NB4 (cell line): ENCODE measurements around the gene ASAP2.

Source experiments
- DNase-seq: peaks from one replicate; pipeline ENCODE4 v3.0.0; 2010; ENCODE audit warnings: low read depth
- H3K4me3 ChIP-seq: one replicate; pipeline ENCODE4 v1.5.1; 2011; ENCODE audit warnings: mild to moderate bottlenecking, low read depth, low read length, moderate library complexity
- MYC ChIP-seq: IDR thresholded peaks from 2 replicates; pipeline ENCODE4 v1.6.1; 2011; ENCODE audit warnings: low read depth, low read length
- POLR2A ChIP-seq: IDR thresholded peaks from 2 replicates; pipeline ENCODE4 v1.6.1; 2011; ENCODE audit warnings: mild to moderate bottlenecking; ENCODE audit not compliant: insufficient read length; ENCODE audit errors: extremely low read depth
- TF ChIP-seq, protein P1 (sequence below): IDR thresholded peaks from 2 replicates; pipeline ENCODE4 v1.6.1; 2011; ENCODE audit warnings: low read depth, low read length
- TF ChIP-seq, protein P2 (sequence below): IDR thresholded peaks from one replicate; pipeline ENCODE4 v1.5.1; 2012; ENCODE audit warnings: low read depth, low read length

ASAP2 gene

DNA sequence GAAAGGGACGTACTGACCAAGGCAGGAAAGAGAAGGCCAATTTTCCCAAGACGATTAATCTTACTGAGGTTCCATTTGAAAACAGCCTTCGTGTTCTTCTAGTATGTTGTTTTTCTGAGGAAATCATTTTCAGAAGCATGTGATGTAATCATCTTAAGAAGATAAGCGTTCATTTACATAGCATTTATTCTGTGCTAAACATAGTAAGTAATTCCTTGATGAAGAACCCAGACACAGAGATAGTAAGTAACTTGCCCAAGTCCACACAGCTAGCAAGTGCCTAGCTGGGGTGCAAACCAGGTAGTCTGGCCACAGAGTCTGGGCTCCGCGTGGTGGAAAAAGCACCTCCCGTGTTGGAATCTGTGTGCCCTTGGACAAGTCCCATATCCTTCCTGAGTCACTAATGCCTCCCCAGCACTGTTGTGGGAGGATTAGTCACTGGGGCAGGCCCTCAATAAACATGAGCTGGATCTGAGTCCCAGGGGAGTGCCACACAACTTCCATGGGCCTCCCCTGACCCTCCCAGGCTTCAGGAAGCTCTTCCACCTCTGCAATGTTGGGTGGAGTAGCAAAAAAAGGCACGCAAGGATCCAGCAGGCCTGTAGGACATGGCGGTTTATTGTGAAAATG, 26.9 kb upstream of the ASAP2 start:
- peak; percentile 72 for DNase-seq
- no peak overlapping the region for H3K4me3 ChIP-seq
- TF ChIP-seq, protein P1, sequence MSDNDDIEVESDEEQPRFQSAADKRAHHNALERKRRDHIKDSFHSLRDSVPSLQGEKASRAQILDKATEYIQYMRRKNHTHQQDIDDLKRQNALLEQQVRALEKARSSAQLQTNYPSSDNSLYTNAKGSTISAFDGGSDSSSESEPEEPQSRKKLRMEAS = no peak
- TF ChIP-seq MYC (no peak), POLR2A (no peak)
- TF ChIP-seq, protein P2, sequence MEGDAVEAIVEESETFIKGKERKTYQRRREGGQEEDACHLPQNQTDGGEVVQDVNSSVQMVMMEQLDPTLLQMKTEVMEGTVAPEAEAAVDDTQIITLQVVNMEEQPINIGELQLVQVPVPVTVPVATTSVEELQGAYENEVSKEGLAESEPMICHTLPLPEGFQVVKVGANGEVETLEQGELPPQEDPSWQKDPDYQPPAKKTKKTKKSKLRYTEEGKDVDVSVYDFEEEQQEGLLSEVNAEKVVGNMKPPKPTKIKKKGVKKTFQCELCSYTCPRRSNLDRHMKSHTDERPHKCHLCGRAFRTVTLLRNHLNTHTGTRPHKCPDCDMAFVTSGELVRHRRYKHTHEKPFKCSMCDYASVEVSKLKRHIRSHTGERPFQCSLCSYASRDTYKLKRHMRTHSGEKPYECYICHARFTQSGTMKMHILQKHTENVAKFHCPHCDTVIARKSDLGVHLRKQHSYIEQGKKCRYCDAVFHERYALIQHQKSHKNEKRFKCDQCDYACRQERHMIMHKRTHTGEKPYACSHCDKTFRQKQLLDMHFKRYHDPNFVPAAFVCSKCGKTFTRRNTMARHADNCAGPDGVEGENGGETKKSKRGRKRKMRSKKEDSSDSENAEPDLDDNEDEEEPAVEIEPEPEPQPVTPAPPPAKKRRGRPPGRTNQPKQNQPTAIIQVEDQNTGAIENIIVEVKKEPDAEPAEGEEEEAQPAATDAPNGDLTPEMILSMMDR = no peak

DNA sequence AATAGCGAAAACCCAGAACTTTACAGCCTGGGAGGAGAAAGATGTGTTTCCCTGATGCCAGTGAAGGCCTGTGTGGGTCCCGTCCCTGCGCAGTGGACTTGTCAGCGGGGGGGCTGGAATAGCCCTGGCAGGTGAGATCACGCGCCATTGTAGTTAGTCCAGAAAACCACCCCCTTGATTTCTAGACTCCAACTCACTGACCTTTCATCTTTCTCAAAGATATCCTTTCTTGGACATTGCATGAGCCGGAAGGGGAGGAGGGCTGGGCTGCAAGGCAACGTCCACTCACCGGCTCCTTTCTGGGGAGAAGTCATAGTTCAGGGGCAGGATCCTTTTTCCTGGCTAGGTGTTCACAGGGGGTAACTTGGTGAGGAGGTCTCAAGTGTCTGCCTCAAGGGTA, 22.3 kb upstream of the ASAP2 start:
- TF ChIP-seq, protein P1 = no peak
- TF ChIP-seq, protein P2 = no peak
- TF ChIP-seq MYC (no peak), POLR2A (no peak)
- no peak overlapping the region for H3K4me3 ChIP-seq
- no peak for DNase-seq

DNA sequence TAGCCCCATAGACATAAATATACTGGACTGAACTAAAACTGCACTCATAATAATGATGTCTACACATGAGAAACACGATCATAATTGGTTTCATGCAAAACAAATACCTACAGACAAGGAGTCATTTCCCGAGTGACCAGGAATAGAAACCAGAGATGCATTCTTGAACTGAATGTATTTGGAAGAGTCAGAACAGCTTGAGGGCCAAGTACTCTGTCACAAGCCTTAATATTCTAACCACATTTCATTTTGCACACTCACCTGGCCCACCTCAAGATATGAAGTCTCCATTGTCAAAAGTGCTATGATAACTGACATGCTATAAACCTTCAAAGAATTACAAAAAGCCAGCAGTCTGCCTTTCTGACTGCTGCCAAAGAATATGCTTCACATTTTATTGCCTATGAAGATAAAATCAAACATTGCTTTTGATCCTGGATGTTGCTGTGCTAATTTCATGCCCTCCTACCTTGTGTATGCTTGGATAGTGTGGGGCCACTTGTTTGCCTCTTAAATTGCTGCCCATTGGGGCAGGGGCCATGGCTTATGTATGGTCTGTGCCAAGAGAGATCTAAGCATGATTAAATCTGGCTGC, 18.9 kb upstream of the ASAP2 start:
- H3K4me3 ChIP-seq = no peak overlapping the region
- no peak for DNase-seq
- TF ChIP-seq, protein P2 = no peak
- TF ChIP-seq, protein P1 = no peak
- no peak for TF ChIP-seq MYC
- no peak for TF ChIP-seq POLR2A

DNA sequence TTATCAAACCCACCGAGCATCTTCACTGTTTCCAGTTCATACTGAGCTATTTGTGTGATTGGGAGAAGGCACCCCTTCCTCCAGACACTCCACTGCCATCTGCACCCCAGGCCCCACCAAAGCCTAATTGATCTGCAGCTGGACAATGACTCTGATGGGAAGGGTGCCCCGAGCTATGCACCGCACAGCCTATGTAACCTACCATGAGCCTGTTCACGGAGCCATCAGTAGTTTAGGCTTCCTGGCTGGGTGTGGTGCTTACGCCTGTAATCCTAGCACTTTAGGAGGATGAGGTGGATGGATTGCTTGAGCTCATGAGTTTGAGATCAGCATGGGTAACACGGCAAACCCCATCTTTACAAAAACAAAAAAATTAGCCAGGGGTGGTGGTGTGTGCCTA, 17.8 kb upstream of the ASAP2 start:
- DNase-seq = no peak

DNA sequence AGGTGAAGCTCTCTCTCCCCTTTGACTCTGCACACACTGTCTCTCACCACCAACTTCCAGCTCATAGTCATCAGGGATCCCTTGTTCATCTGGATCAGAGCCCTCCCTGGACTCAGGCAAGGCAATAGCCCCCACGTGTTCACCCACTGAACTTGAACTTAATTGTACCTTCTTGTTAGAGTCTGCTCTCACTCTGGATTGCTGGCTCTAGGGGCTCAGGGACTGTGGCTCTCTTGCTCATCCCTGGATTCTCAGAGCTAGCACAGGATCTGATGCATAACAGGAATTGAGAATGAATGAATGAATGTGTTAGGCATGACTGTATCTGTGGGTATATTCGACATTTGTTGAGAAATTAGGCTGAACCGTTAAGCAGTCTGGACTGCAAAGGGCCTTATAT, 16.7 kb upstream of the ASAP2 start:
- TF ChIP-seq MYC (no peak), POLR2A (no peak)
- TF ChIP-seq, protein P1 = no peak
- TF ChIP-seq, protein P2 = no peak
- no peak overlapping the region for H3K4me3 ChIP-seq
- no peak for DNase-seq

More for the DNA sequence above, 17.8 kb upstream of the ASAP2 start:
- TF ChIP-seq MYC (no peak), POLR2A (no peak)
- TF ChIP-seq, protein P1 = no peak
- TF ChIP-seq, protein P2 = no peak
- H3K4me3 ChIP-seq = no peak overlapping the region
